ENCODE results near the gene CHN2. TPM values are rescaled to one million over a fixed set of nuclear protein-coding genes. Genes with fewer than 3 reads are reported as not detected.
A peak's percentile ranks its signal among the peaks of the same experiment; 100 is the strongest.

CHN2 gene
- total RNA-seq, 1 donor from 2014 or later = 6.6 TPM

DNA sequence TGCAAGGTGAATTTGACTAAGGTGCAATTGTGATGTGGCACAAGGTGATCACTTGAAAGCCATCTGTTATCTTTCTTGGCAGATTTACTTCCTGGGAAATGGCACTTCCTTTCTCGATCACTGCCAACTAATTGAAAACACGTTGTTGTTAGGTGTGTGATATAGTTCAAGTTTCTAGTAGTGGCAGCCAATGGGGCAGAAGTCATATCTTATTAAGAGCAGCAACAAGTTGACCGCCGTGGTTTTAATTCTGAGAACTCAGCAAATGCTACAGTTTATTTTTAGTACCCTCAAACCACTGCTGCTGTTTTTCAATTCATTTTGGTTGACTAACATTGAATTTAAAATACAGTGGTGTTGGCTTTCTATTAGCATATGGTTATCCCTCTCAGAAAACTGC lies 1.6 kb downstream of the CHN2 start:
- Histone ChIP-seq H4K20me1 (ENCODE audit: low read depth) (peaks cover 13% of the 10 kb centered on the region), H3K9me3 (ENCODE audit: low read depth) (no peaks in the 10 kb centered on the region), H2AFZ (replicated peaks) (no peak overlapping the region), H3F3A (ENCODE audit: low read depth) (no peaks in the 10 kb centered on the region), H3K27me3 (peaks cover 73% of the 10 kb centered on the region), H3K79me2 (ENCODE audit: low read depth) (no peaks in the 10 kb centered on the region), H3K4me1 (peaks cover 6% of the 10 kb centered on the region), H3K9ac (no peak overlapping the region), H3K4me2 (no peak overlapping the region), H3K36me3 (no peaks in the 10 kb centered on the region), H3K27ac (no peak overlapping the region), H3K4me3 (no peak overlapping the region)
- Mint-ChIP-seq H3K36me3 (no peaks in the 10 kb centered on the region), H3K27ac (no peak overlapping the region), H3K9me3 (no peaks in the 10 kb centered on the region), H3K27me3 (ENCODE audit: insufficient read depth, low read depth) (peaks cover 26% of the 10 kb centered on the region), H3K4me1 (peaks cover 18% of the 10 kb centered on the region), H3K4me3 (peak overlapping the region; percentile 43)
- TF ChIP-seq CTCF (IDR thresholded peaks at IDR 0.05) (no peak), EZH2 (IDR thresholded peaks at IDR 0.05) (no peak), EZH2phosphoT487 (IDR thresholded peaks at IDR 0.05) (no peak)
- DNase-seq (ENCODE audit: low spot score) = no peak

DNA sequence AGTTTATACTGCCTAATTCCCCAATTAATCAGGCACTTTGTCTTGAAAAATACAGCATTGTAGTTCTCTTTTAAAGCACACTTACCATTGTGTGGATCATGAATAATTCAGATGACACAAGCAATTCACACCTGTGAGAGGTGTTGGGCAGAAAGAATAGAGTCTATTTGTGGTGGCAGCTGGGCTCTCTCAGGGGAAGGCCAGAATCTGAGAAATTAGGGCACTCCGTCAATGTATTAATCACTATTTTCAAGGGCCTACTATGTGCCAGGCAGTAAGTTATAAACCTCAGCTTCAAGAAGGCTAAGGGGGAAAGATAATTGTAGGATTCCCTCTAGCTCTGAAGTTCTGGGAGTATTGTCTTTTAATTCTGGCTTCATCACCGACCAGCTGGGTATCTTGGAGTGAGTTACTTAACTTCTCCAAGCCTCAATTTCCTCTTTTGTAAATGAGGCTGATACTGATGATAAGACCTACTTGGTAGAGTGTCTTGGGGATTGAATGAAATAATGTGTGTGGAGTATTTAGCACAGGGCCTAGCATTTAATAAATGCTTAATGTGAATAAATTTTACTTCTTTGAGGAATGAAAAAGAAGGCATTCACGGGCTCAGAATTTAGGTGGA lies 2.5 kb downstream of the CHN2 start:
- H3K4me1 Mint-ChIP-seq = peaks cover 18% of the 10 kb centered on the region
- Histone ChIP-seq H3K4me2 (no peak overlapping the region), H3K79me2 (ENCODE audit: low read depth) (no peaks in the 10 kb centered on the region), H3K36me3 (no peaks in the 10 kb centered on the region), H3F3A (ENCODE audit: low read depth) (no peaks in the 10 kb centered on the region), H3K9me3 (ENCODE audit: low read depth) (no peaks in the 10 kb centered on the region), H3K27ac (no peak overlapping the region), H3K4me1 (peaks cover 6% of the 10 kb centered on the region), H3K9ac (no peak overlapping the region), H3K4me3 (no peak overlapping the region), H4K20me1 (ENCODE audit: low read depth) (peaks cover 13% of the 10 kb centered on the region), H3K27me3 (peaks cover 64% of the 10 kb centered on the region), H2AFZ (replicated peaks) (no peak overlapping the region)
- H3K4me3 Mint-ChIP-seq = no peak overlapping the region
- H3K9me3 Mint-ChIP-seq = no peaks in the 10 kb centered on the region
- TF ChIP-seq CTCF (IDR thresholded peaks at IDR 0.05) (no peak), EZH2 (IDR thresholded peaks at IDR 0.05) (no peak), EZH2phosphoT487 (IDR thresholded peaks at IDR 0.05) (no peak)
- H3K27ac Mint-ChIP-seq = no peak overlapping the region
- peaks cover 24% of the 10 kb centered on the region for H3K27me3 Mint-ChIP-seq (ENCODE audit: insufficient read depth, low read depth)
- H3K36me3 Mint-ChIP-seq = no peaks in the 10 kb centered on the region
- no peak for DNase-seq (ENCODE audit: low spot score)

- Histone ChIP-seq H3K4me1 (peaks cover 6% of the 10 kb centered on the region), H3K36me3 (no peaks in the 10 kb centered on the region), H3K27ac (no peak overlapping the region), H3K9me3 (ENCODE audit: low read depth) (no peaks in the 10 kb centered on the region), H4K20me1 (ENCODE audit: low read depth) (peaks cover 13% of the 10 kb centered on the region), H3K79me2 (ENCODE audit: low read depth) (no peaks in the 10 kb centered on the region), H3K27me3 (peaks cover 56% of the 10 kb centered on the region), H3K4me3 (no peak overlapping the region), H3K4me2 (no peak overlapping the region), H2AFZ (replicated peaks) (no peak overlapping the region), H3K9ac (no peak overlapping the region), H3F3A (ENCODE audit: low read depth) (no peaks in the 10 kb centered on the region)
- no peaks in the 10 kb centered on the region for H3K9me3 Mint-ChIP-seq
- peaks cover 20% of the 10 kb centered on the region for H3K27me3 Mint-ChIP-seq (ENCODE audit: insufficient read depth, low read depth)
- H3K27ac Mint-ChIP-seq = no peak overlapping the region
- H3K4me1 Mint-ChIP-seq = peaks cover 13% of the 10 kb centered on the region
- no peak for DNase-seq (ENCODE audit: low spot score)
- no peaks in the 10 kb centered on the region for H3K36me3 Mint-ChIP-seq
- TF ChIP-seq CTCF (IDR thresholded peaks at IDR 0.05) (no peak), EZH2 (IDR thresholded peaks at IDR 0.05) (no peak), EZH2phosphoT487 (IDR thresholded peaks at IDR 0.05) (no peak)
- H3K4me3 Mint-ChIP-seq = no peak overlapping the region
These were observed 3.3 kb downstream of the CHN2 start for GRCh38 chr7:29197916-29198315.
